Activated B cell treated with CpG ODN at 0.5 μM for 24 hours (primary cell): ENCODE results near the gene MX1. TPM values are rescaled to one million over a fixed set of nuclear protein-coding genes. Genes with fewer than 3 reads are reported as not detected.

ENCODE experiments used
- ATAC-seq: fragments of 200-7000 bp; cut with Tn5 transposase; one replicate; pipeline ENCODE4 v1.10.0; 2021; ENCODE audit warnings: low read depth, mild to moderate bottlenecking, moderate library complexity
- CTCF ChIA-PET: fragments of 350-600 bp; sonication (Branson Sonifier 250); formaldehyde crosslinking; loops from one replicate; lab custom pipeline; 2021; ENCODE audit warnings: antibody characterized with exemption; lab: Charles Lee
- POLR2A ChIA-PET: fragments of 350-600 bp; sonication (Branson Sonifier 250); formaldehyde crosslinking; loops from one replicate; lab custom pipeline; 2021; ENCODE audit warnings: antibody characterized with exemption; lab: Charles Lee
- DNase-seq: peaks from one replicate; pipeline ENCODE4 v3.0.0; 2022
- H3K27ac Mint-ChIP-seq: one replicate; pipeline ENCODE4 v1.8.0; 2020; ENCODE audit warnings: mixed read lengths
- H3K27me3 Mint-ChIP-seq: one replicate; pipeline ENCODE4 v1.8.0; 2021; ENCODE audit warnings: mixed read lengths
- H3K36me3 Mint-ChIP-seq: one replicate; pipeline ENCODE4 v1.8.0; 2021; ENCODE audit warnings: low read depth, mixed read lengths
- H3K4me1 Mint-ChIP-seq: one replicate; pipeline ENCODE4 v1.8.0; 2021; ENCODE audit warnings: mixed read lengths
- H3K4me3 Mint-ChIP-seq: one replicate; pipeline ENCODE4 v1.8.0; 2020; ENCODE audit warnings: mild to moderate bottlenecking, mixed read lengths
- H3K9me3 Mint-ChIP-seq: one replicate; pipeline ENCODE4 v1.8.0; 2020; ENCODE audit warnings: mixed read lengths
- CTCF ChIP-seq: fragments of 200-600 bp; IDR thresholded peaks from one replicate; pipeline ENCODE4 v1.8.0; 2022; ENCODE audit warnings: antibody characterized with exemption, mild to moderate bottlenecking
- intact Hi-C: fragments of 100-400 bp; cut with micrococcal nuclease; formaldehyde crosslinking; loops from one replicate; pipeline ENCODE4 v1.15.1; 2024
- total RNA-seq: library from RNA; stranded (reverse); gene quantifications from 2 replicates; pipeline ENCODE4 v1.2.3, GENCODE V29; 2022

MX1 gene
- 64.2 and 64.8 TPM in 2 replicates for total RNA-seq

GRCh38 chr21:41425954-41426675, at the start of gene MX1:
Gene MX1 (plus strand): TSS chr21:41426239. CDS start chr21:41432071, 5,832 bp downstream.
- Mint-ChIP-seq H3K9me3 (no peaks in the 10 kb centered on the region), H3K4me3 (peak within 1 kb of the TSS; percentile 96), H3K4me1 (peaks cover 85% of the 10 kb centered on the region), H3K27me3 (no peaks in the 10 kb centered on the region), H3K27ac (peak within 1 kb of the TSS; percentile 91), H3K36me3 (peaks cover 27% of the 10 kb centered on the region)
- DNase-seq (peak; percentile 77), ATAC-seq (peak; percentile 97)
- CTCF ChIA-PET: interaction anchor here (1.6 kb wide), 1 partner anchor 143 kb away, joined by 5 read pairs; no protein-coding TSS in a partner anchor
- TF ChIP-seq CTCF: no peak
- POLR2A ChIA-PET: interaction anchor here (0.6 to 4.5 kb wide), 9 partner anchors 8 to 193 kb away, joined by 3 to 37 read pairs (median 3); partner anchors contain the start of gene MX2
- intact Hi-C loops: loop anchor here (2.0 kb wide), 2 partner anchors 57 to 259 kb away; no protein-coding TSS in a partner anchor

- ChIA-PET POLR2A (no interaction called here), CTCF (no interaction called here)
- no peak overlapping the region for H3K27ac Mint-ChIP-seq
- H3K4me1 Mint-ChIP-seq: peaks cover 5% of the 10 kb centered on the region
- H3K27me3 Mint-ChIP-seq: no peaks in the 10 kb centered on the region
- no peak overlapping the region for H3K4me3 Mint-ChIP-seq
- intact Hi-C loops: no loop called here
- no peak for DNase-seq
- ATAC-seq: no peak
- H3K9me3 Mint-ChIP-seq: no peaks in the 10 kb centered on the region
- peaks cover 61% of the 10 kb centered on the region for H3K36me3 Mint-ChIP-seq
- no peak for TF ChIP-seq CTCF
Observed at GRCh38 chr21:41377715-41378114, 48.3 kb upstream of the MX1 start.

GRCh38 chr21:41378849-41379248, 47.2 kb upstream of the MX1 start:
- Mint-ChIP-seq H3K27me3 (no peaks in the 10 kb centered on the region), H3K4me3 (no peak overlapping the region), H3K27ac (no peak overlapping the region), H3K9me3 (no peaks in the 10 kb centered on the region), H3K36me3 (peaks cover 66% of the 10 kb centered on the region), H3K4me1 (peaks cover 5% of the 10 kb centered on the region)
- DNase-seq (no peak), ATAC-seq (no peak)
- ChIA-PET POLR2A (no interaction called here), CTCF (interaction anchor here (0.6 kb wide), 1 partner anchor 96 kb away, joined by 4 read pairs; no protein-coding TSS in a partner anchor)
- no peak for TF ChIP-seq CTCF
- intact Hi-C loops: no loop called here

GRCh38 chr21:41379901-41380300, 46.1 kb upstream of the MX1 start:
- no peak overlapping the region for H3K27ac Mint-ChIP-seq
- ChIA-PET CTCF (no interaction called here), POLR2A (no interaction called here)
- H3K4me1 Mint-ChIP-seq: peaks cover 3% of the 10 kb centered on the region
- no peak for ATAC-seq
- H3K36me3 Mint-ChIP-seq: peaks cover 68% of the 10 kb centered on the region
- H3K4me3 Mint-ChIP-seq: no peak overlapping the region
- no peak for DNase-seq
- intact Hi-C loops: no loop called here
- TF ChIP-seq CTCF: no peak
- no peaks in the 10 kb centered on the region for H3K27me3 Mint-ChIP-seq
- H3K9me3 Mint-ChIP-seq: no peaks in the 10 kb centered on the region

GRCh38 chr21:41381731-41382130, 44.3 kb upstream of the MX1 start:
- CTCF ChIA-PET: no interaction called here
- POLR2A ChIA-PET: interaction anchor here (0.7 kb wide), 1 partner anchor 928 kb away, joined by 7 read pairs; no protein-coding TSS in a partner anchor
- H3K9me3 Mint-ChIP-seq: no peaks in the 10 kb centered on the region
- no peak for DNase-seq
- no peak for TF ChIP-seq CTCF
- intact Hi-C loops: no loop called here
- no peaks in the 10 kb centered on the region for H3K27me3 Mint-ChIP-seq
- H3K4me1 Mint-ChIP-seq: no peaks in the 10 kb centered on the region
- H3K27ac Mint-ChIP-seq: no peak overlapping the region
- no peak overlapping the region for H3K4me3 Mint-ChIP-seq
- peaks cover 74% of the 10 kb centered on the region for H3K36me3 Mint-ChIP-seq
- ATAC-seq: no peak
